Daoy (cell line): ENCODE measurements around the gene INHBB. TPM values are rescaled to one million over a fixed set of nuclear protein-coding genes. Genes with fewer than 3 reads are reported as not detected.
A peak's percentile ranks its signal among the peaks of the same experiment; 100 is the strongest.
"Not testable (repeated sequence)": the region's sequence is repeated elsewhere in the genome, so short reads cannot be mapped to it uniquely, and the experiment has no call there.

Experiments
- DNase-seq: peaks from one replicate; pipeline ENCODE4 v3.0.0-alpha.2; 2015; ENCODE audit warnings: low read depth
- total RNA-seq: library from RNA; depleted of rRNA; stranded (reverse); fragments of >200 nt; shearing (Covaris generic); gene quantifications from 2 replicates; pipeline ENCODE4 v1.2.3, GENCODE V29; 2014; rRNA removed

The INHBB gene
- total RNA-seq, result 0.29 and 1.0 TPM in 2 replicates

- DNase-seq, result no peak
Measured at GRCh38 chr2:120346026-120346666, at the start of gene INHBB. TSS of gene INHBB (plus strand) at chr2:120346136. CDS start at chr2:120346189, 53 bp downstream.

- peak; percentile 41 for DNase-seq
Measured at GRCh38 chr2:120298173-120298835, 47.6 kb upstream of the INHBB start.

- DNase-seq, result no peak
Measured at GRCh38 chr2:120299004-120299403, 46.9 kb upstream of the INHBB start.

- no peak for DNase-seq
Measured at GRCh38 chr2:120299561-120299960, 46.4 kb upstream of the INHBB start.

- DNase-seq, result no peak
Measured at GRCh38 chr2:120300385-120300784, 45.6 kb upstream of the INHBB start.

- DNase-seq, result no peak
Measured at GRCh38 chr2:120301284-120301683, 44.7 kb upstream of the INHBB start.

- DNase-seq, result no peak
Measured at GRCh38 chr2:120302301-120302700, 43.6 kb upstream of the INHBB start.

GRCh38 chr2:120303177-120303576 lies 42.8 kb upstream of the INHBB start:
- DNase-seq, result no peak

- no peak for DNase-seq
Measured at GRCh38 chr2:120305296-120305695, 40.6 kb upstream of the INHBB start.

GRCh38 chr2:120305937-120306490 lies 39.9 kb upstream of the INHBB start:
- no peak for DNase-seq

- no peak for DNase-seq
Measured at GRCh38 chr2:120307482-120307881, 38.5 kb upstream of the INHBB start.

GRCh38 chr2:120308038-120308910 lies 37.7 kb upstream of the INHBB start:
- peak; percentile 23 for DNase-seq

GRCh38 chr2:120310136-120310535 lies 35.8 kb upstream of the INHBB start:
- DNase-seq, result no peak

GRCh38 chr2:120310841-120311240 lies 35.1 kb upstream of the INHBB start:
- not testable (repeated sequence) for DNase-seq

- DNase-seq, result no peak
Measured at GRCh38 chr2:120312076-120312475, 33.9 kb upstream of the INHBB start.

GRCh38 chr2:120312860-120313694 lies 32.9 kb upstream of the INHBB start:
- peak; percentile 80 for DNase-seq

GRCh38 chr2:120313695-120314615 lies 32.0 kb upstream of the INHBB start:
- no peak for DNase-seq

GRCh38 chr2:120314690-120315366 lies 31.1 kb upstream of the INHBB start:
- DNase-seq, result no peak

- no peak for DNase-seq
Measured at GRCh38 chr2:120315367-120316033, 30.4 kb upstream of the INHBB start.
